ENCODE results near the gene PLCB3. TPM values are rescaled to one million over a fixed set of nuclear protein-coding genes. Genes with fewer than 3 reads are reported as not detected.
A peak's percentile ranks its signal among the peaks of the same experiment; 100 is the strongest.

The PLCB3 gene
- total and polyA plus RNA-seq, 10 of the 15 experiments (the other 5 are each of a cell fraction or from before 2014, with no cell fraction given), result 0.03 to 10.3 (median 3.3) TPM

- TF ChIP-seq ZNF687 (IDR thresholded peaks at IDR 0.05) (no peak), SRF (IDR thresholded peaks at IDR 0.05; ENCODE audit: low read depth in 2 of 2, low read length in 2 of 2) (peak; percentile 74; a peak in 2 of 4 replicates), ZBTB4 (CRISPR knock-in tag; IDR thresholded peaks at IDR 0.05) (no peak), FOS (IDR thresholded peaks at IDR 0.05; ENCODE audit: borderline replicate concordance, extremely low read depth, insufficient read length) (no peak), TBL1XR1 (IDR thresholded peaks at IDR 0.05; ENCODE audit: low read depth, low read length) (no peak), GABPA (IDR thresholded peaks at IDR 0.05; ENCODE audit: low read depth) (no peak), SMAD5 (IDR thresholded peaks at IDR 0.05; ENCODE audit: low read depth) (no peak), HDAC6 (IDR thresholded peaks at IDR 0.05; ENCODE audit: unreplicated experiment) (no peak), NFYB (IDR thresholded peaks at IDR 0.05; ENCODE audit: insufficient read depth, low read depth, low read length) (peak; percentile 27; the same call in 1 of the 2 replicates), HCFC1 (IDR thresholded peaks at IDR 0.05; ENCODE audit: low read length) (no peak), CHD1 (IDR thresholded peaks at IDR 0.05; ENCODE audit: low read depth, low read length) (no peak), PAX8 (IDR thresholded peaks at IDR 0.05) (no peak), STAT3 (IDR thresholded peaks at IDR 0.05; ENCODE audit: low read depth, low read length) (no peak)
Measured at GRCh38 chr11:64305075-64305690, 53.9 kb downstream of the PLCB3 start, which contains the start of gene ESRRA (continued).
